Left lobe of liver (tissue), 2 donors: Measurements from ENCODE around the gene AFMID. TPM values are rescaled to one million over a fixed set of nuclear protein-coding genes. Genes with fewer than 3 reads are reported as not detected.
"Not testable (repeated sequence)": the region's sequence is repeated elsewhere in the genome, so short reads cannot be mapped to it uniquely, and the experiment has no call there.

Experiments
- ATAC-seq: fragments of 200-7000 bp; cut with Tn5 transposase; one replicate; pipeline ENCODE4 v1.9.1; 2020; ENCODE audit warnings: mild to moderate bottlenecking, moderate library complexity
- DNase-seq: peaks from one replicate; pipeline ENCODE4 v3.0.0-alpha.2; 2020; ENCODE audit warnings: low spot score
- total RNA-seq: library from RNA; stranded (reverse); gene quantifications from one replicate; pipeline ENCODE4 v1.2.1, GENCODE V29; 2021
- donor health status: DM: no; HTN: no; CAD: no; lungs with moderate emphysema.
- donor health status: DM: no; HTN: yes; CAD: no.

AFMID gene
- total RNA-seq, 1 donor from 2014 or later = 145 TPM

GRCh38 chr17:78151514-78152008 is 35.6 kb upstream of the AFMID start:
- ATAC-seq = peak; percentile 86
- no peak for DNase-seq

GRCh38 chr17:78154903-78155811 is 32.0 kb upstream of the AFMID start:
- DNase-seq (no peak), ATAC-seq (peak; percentile 31)

- ATAC-seq (no peak), DNase-seq (no peak)
Observed at GRCh38 chr17:78159575-78160158, 27.5 kb upstream of the AFMID start.

GRCh38 chr17:78163881-78164747 is 23.0 kb upstream of the AFMID start:
- ATAC-seq (no peak), DNase-seq (no peak)

GRCh38 chr17:78164748-78165607 is 22.2 kb upstream of the AFMID start:
- ATAC-seq = no peak

GRCh38 chr17:78166416-78166815 is 20.7 kb upstream of the AFMID start:
- ATAC-seq = no peak
- DNase-seq = no peak

More at GRCh38 chr17:78164748-78165607, 22.2 kb upstream of the AFMID start:
- no peak for DNase-seq

- ATAC-seq (peak; percentile 90), DNase-seq (peak; percentile 89)
Observed at GRCh38 chr17:78168242-78168902, 18.8 kb upstream of the AFMID start, which contains the start of gene SYNGR2. SYNGR2 (plus strand) TSS chr17:78168581; CDS start chr17:78168617, 36 bp downstream.

GRCh38 chr17:78168903-78169793 is 18.0 kb upstream of the AFMID start:
- DNase-seq (peak; percentile 69), ATAC-seq (peak; percentile 64)

- no peak for ATAC-seq
- DNase-seq = no peak
Observed at GRCh38 chr17:78170692-78171590, 16.2 kb upstream of the AFMID start.

GRCh38 chr17:78171591-78172248 is 15.4 kb upstream of the AFMID start:
- not testable (repeated sequence) for ATAC-seq, DNase-seq

- DNase-seq (no peak), ATAC-seq (no peak)
Observed at GRCh38 chr17:78172249-78173051, 14.7 kb upstream of the AFMID start.

GRCh38 chr17:78173097-78173715 is 14.0 kb upstream of the AFMID start:
- no peak for ATAC-seq

GRCh38 chr17:78174346-78174869 is 12.8 kb upstream of the AFMID start:
- DNase-seq (peak; percentile 94), ATAC-seq (peak; percentile 85)

More at GRCh38 chr17:78173097-78173715, 14.0 kb upstream of the AFMID start:
- DNase-seq = no peak

- DNase-seq = peak; percentile 91
- peak; percentile 75 for ATAC-seq
Observed at GRCh38 chr17:78174870-78175642, 12.1 kb upstream of the AFMID start.

- DNase-seq (no peak), ATAC-seq (no peak)
Observed at GRCh38 chr17:78175643-78175981, 11.6 kb upstream of the AFMID start.
